ENCODE data around the gene DTX1.

Gene DTX1

DNA sequence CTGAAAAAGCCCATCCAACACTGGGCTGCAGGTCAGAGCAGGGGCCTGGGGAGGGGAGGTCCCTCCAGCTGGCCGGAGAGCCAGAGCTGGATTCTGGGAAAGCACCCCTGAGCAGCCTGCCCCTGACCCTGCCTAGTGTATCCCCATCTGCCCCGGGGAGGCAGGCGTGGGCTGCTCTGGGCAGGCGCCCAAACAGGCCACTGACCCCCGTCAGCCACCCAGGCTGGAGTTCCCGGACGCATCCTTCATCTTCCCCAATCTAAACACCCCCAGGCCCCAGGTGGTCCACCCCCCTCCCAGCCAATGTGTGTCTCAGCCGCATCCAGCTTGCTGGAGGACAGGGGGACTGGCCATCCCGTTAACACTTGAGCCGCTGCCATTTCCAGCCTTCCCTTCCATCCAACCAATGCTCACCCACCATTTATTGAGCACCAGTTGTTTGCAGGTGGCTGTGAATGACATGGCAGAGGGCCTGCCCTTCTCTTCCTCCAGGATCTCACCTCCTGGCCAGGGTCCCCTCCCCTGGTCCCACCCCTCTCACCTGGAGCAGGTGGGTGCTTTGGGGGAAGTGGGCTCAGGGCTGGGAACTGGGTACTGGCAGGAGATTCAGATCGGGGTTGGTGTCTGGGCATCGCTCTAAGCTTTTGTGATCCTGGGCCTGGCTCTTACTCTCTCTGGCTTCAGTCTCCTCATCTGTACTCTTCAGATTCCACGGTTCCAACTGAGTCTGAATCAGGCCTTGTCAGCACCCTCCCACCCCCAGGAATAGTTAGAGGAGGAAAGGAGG is 743 bp upstream of the DTX1 start:
- no peak for DNase-seq

- no peak for DNase-seq
Observed at GRCh38 chr12:113056381-113056630, 224 bp upstream of the DTX1 start.

DNA sequence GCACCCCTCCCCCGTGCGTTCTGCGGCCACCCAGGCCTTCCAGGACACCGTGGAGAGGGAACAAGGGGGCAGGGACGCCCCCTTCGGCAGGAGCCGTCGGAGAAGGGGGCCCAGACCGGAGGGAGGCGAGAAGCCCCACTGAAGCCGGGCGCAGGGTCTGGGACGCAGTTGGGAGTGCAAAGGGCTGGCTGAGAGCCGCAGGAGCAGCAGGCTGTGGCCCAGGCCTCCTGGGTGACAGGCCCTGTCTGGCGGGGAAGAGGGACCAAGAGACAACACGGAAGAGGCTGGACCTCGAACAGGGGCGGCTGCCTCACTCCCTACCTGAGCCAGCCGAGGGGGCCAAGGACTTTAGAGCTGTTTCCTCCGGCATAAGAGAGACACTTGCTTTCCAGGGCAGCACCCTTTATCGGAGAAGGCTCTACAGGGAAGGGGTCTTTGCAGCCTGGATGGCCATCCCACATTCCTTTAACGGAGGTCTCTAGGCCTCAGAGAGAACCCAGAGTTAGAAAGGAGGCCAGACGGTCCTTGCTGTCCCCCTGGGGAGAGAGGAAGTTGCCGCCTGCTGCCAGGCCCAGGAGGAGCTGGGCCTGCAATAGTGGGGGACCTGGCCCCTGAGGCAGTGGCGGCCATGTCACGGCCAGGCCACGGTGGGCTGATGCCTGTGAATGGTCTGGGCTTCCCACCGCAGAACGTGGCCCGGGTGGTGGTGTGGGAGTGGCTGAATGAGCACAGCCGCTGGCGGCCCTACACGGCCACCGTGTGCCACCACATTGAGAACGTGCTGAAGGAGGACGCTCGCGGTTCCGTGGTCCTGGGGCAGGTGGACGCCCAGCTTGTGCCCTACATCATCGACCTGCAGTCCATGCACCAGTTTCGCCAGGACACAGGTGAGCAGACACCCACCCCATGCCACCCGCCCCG is 1.3 kb downstream of the DTX1 start:
- no peak for DNase-seq

GRCh38 chr12:113058553-113058952 is 2.0 kb downstream of the DTX1 start:
- DNase-seq: no peak

DNA sequence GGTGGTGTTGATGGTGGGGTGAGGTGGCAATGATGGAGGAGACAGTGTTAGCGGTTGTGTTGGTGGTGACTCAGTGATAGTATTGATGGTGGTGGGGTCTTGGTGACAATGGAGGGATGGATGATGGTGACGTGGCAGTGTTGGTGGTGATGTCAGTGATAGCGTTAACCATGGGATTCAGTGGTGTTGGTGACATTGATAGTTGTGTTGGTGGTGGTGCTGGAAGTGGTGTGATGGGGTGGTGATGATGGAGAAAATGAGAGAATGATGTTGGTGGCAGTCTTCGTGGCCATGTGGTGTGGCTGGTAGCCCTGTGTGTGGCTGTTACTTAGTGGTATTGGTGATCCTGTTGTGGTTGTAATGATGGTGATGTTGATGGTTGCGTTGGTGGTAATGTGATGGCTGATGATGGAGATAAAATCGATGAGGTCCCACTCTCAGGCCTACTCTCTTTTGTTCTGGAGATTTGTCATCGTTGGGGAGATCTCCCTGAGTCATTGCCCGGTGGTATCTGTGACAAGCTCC is 2.6 kb downstream of the DTX1 start:
- no peak for DNase-seq

DNA sequence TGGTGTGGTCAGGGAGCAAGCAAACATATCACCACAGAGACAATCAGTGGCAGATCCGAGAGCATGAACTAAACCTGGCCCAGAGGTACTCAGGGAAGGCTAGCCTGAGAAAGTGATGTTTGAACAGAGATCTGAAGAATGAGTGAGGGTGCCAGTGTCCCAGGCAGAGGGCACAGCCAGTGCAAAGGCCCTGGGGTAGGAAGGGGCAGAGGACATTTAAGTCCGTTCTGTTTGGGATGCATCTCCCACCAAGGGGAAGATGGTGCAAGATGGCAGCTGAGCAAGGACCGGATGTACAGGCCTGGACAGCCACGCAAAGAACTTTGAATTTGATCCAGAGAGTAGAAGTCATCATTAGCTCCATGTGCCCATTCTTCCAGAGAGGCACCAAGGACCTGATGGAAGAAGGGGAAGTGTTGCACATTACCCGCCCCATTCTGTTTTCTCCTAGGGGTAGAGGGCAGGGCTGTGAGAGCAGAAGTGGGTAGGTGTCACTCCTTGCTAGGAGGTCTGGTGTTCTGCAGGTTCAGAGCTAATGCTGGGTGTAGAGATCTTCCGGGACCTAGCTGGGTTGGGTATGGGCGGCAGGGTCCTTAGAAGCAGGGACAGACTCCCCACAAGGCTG is 3.9 kb downstream of the DTX1 start:
- no peak for DNase-seq

DNA sequence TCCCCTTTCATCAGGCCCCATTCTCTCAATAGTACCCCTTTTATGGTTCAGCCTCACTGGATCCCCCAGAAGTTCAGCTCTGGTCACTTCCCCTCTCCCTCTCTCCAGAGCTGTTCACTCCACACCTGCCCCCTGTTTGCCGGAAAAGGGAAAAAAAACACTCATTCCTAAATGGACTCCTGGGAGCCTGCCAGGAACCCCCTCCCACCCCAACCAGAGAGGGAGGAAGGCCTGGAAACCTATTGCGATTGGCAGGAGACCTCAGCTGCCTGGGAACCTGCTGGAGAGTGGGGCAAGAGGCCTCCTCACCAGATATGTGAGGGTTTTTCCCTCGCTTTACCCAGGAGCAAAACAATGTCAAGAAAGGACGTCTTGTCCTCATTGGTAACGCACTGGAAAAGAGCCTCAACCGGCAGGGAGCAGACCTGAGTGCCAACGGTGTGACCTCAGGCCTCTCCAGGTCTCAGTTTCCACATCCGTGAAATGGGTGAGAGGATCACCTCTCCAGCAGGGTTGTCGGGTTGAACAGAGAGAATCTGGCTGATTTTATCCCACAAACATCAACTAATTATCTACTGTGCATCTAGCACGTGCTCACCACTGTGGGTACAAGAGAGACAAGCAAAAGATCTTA is 4.6 kb downstream of the DTX1 start:
- DNase-seq: no peak

GRCh38 chr12:113062502-113063395 is 6.2 kb downstream of the DTX1 start:
- peak; percentile 60 to 63 (median 63) for DNase-seq

DNA sequence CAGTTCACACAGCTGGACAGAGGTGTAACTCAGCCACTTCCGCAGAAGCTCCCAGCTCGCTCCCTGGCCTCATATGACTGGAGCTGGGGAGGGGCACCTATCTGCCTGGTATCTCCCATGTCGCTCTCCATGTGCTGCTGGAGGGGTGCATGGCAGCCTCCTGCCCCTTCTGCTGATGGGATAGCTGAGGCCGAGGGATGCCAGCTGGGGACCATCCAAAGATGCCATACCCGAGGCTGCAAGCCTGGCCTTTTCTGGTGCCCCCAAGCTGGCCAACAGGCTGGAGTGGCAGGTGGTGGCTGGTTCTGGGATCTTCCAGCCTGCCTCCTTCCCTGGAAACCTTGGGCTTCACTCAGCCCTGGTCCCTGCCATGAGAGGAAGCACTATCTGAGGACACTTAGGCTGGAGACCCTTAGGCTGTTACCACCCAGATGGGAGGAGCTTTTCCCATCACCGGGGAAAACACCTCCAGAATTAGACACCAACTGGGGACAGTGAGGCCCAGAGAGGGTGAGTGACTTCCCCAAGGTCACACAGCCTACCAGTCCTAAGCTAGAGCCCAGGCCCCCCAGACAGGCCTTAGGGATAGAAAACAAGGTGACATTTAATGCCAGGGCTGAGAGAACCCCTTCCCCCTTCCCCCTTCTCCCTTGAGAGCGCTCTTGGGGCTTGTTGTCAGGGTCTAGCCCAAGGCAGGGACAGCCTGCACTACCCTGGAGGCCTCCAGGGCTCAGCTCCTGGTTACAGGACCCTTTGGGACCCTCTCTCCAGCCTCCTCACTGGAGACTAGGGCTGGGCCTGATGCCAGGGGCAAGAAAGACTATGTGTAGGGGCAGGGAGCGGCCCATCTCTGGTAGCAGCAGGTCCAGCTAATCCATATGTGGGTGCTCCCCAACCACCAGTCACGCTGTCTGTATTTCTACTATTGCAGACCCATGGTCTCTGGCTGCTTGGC is 7.1 kb downstream of the DTX1 start:
- DNase-seq: no peak

GRCh38 chr12:113064395-113065125 is 8.0 kb downstream of the DTX1 start:
- no peak for DNase-seq

- peak in 1 of 3 donors; percentile 52 for DNase-seq
Observed at GRCh38 chr12:113065126-113066007, 8.8 kb downstream of the DTX1 start.

DNA sequence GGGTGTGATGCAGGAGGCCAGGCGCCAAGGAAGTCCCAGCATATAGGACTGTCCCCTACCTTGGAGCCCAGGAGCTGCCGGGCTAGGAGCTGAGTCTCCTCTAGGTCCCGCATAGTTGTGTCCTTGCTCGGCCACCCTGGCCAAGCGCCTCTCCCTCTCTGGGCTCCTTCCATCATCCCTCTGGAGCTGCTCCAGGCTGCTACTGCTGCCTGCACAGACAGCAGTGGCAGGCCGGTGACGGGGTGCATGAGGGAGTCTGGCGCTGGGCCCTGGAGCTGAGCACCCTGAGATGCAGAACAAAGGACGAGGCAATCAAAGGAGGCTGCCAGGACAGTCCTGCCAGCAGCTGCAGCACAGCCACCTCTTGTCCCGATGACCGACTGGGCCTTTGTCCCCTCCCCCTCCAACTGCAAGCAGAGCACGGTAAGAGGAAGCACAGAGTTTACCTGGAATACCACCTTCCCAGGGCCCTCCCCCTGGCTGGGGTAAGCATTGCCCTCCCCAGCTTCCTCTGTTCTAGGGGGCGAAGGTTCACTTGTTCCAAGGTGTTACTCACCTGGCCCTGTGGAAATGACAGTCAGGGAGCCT is 10.4 kb downstream of the DTX1 start:
- DNase-seq: no peak

GRCh38 chr12:113067987-113068935 is 11.7 kb downstream of the DTX1 start:
- no peak for DNase-seq

DNA sequence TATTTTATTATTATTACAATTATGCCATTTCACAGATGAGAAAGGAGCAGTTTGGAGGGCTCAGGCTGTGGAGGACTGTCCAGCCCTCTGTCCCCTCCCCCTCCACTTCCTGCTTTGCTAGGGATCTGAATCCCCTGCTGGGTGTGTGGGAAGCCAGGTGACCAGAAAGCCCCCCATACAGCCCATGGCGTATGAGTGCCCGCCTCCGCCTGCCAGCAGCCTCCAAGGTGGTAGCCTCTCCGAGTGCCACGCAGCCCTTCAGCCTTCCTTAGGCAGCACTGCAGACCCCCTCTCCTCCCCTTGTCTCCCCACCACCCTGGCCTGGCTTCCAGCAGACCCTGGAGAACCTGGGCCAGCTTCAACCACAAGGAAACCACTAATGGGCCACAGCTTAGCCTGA is 12.6 kb downstream of the DTX1 start:
- no peak for DNase-seq

DNA sequence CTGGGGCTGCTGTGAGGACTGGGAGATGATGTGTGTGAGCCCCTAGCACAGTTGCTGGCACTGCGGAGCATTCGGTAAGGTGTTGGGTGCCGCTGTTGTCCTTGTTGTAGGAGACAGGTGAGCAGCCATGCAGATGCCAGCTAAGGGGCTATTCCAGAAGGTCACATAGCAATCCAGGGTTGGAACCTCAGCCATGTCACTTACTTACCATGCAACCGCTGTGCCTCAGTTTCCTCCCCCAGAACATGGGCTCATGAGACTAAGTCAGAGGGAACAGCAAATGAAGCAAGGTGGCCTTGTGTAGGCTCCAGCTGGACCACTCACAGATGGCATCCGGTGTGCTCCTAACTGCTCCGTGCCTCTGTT is 13.2 kb downstream of the DTX1 start:
- DNase-seq: no peak

DNA sequence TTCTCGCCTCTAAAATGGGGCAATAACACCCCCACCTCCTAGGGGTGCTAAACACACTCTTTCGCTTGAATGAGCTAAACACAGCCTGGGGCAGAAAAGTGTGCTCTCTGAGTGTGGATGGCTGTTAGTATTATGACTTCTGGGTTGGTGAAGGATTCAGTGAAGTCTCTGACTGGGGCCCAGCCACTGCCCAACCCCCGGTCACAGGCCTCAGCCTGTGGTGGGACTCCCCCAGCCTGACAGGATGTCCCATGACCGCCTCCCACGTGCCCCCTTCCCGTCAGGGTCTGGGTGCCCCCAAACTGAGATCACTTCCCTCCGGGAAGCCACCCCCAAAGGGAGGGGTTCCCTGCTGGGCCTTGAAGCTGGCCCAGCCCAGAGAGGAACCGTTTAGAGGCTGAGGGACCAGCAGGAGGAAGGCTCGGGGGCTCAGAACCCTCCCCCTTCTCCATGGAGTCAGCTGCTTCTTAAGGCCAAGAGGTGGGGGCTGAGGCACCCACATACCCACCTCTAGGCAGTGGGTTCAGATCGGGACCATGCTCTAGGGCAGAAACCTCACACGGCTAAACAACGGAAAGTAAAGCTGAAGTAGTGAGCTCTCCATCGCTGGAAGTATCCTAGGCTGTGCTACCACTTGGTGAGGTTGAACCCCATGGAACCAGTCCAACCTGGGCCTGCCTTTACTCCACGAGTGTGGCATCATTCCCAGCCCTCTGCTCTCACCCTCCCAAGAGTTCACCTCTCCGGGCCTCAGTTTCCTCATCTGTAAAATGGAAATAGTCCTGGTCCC is 13.8 kb downstream of the DTX1 start:
- DNase-seq: peak; percentile 94 to 97 (median 95)

Data from suppressor macrophage treated with lipopolysaccharide for 1 hour (primary cell).